NCI-H2107 (cell line): Measurements from ENCODE around the gene CDH23.

ENCODE experiments used
- DNase-seq: peaks from one replicate; lab custom pipeline; 2025; lab: John Stamatoyannopoulos, UW

CDH23 gene

DNA sequence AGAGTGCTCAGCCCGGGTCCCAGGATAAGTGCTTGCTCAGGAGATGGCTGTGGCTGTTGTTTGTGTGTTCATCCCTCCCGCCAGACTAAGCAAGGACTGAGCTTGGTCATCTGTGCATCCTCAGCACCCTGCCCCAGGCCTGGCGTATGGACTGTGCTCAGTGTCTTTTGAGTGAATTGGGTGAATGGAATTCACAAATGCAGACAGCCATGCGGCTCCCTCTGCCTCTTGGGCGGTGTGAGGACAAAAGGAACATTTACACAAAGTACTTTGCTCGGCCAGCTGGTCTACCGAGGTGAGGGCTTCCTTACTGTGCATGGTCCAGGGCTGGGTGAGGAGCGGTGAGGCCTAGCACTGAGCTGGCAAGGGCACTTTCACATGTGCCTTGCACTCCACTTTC is 120.2 kb downstream of the CDH23 start:
- DNase-seq = no peak

DNA sequence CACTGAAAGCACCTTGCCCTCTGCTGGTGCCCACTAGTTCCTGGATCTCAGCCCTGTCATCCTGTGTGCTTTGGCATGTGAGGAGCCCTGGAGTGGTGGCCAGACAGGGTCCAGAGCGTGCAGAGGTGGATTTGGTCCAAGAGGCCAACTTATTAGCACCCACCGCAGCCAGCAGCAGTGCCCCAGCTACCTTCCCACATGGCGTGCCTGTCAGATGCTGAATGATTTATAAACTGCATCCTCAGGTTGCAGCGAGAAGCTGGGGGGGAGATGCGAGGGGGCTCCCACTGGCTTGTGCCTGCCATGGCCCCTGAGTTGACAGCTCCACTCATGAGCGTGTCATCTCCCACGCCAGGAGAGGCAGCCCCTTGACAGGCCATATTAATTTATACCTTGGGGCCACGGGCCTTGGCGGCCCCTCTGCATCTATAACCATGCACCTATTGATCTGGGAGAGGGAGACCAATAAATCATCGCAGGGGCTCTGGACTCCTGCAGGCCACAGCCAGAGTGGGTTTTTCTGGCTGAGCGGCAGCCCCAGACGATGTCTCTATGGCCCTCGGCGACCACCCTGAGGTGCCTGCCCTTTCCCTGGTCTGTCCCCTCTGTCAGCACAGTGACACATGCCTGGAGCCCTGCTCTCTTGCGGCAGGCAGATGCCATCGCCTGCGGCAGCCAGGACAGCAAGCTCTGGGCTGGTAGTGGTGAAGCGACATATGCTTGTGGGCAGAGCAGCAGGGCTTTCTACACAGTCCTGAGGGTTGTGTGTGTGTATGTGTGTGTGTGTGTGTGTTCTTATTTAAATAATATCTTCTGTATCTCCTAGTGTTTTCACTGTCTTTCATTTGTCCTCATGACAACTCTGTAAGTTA is 120.8 kb downstream of the CDH23 start:
- no peak for DNase-seq

DNA sequence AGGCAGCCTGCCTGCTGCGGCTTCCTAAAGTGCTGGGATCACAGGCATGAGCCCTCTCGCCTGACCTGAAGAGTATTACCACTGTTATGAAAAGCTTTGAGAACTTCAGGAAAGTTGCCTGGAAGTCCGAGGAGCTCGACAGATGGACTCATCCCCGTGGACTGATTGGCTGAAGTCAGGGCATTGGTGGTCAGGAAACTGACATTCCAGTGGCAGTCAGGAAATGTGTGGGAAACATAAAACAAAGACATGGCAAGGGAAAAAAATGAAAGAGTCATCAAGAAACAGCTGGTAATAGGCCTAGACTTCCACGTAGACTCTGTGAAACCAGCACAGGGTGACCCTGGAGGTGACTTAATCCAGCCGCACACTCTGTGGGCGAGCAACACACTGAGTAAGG is 123.3 kb downstream of the CDH23 start:
- no peak for DNase-seq

DNA sequence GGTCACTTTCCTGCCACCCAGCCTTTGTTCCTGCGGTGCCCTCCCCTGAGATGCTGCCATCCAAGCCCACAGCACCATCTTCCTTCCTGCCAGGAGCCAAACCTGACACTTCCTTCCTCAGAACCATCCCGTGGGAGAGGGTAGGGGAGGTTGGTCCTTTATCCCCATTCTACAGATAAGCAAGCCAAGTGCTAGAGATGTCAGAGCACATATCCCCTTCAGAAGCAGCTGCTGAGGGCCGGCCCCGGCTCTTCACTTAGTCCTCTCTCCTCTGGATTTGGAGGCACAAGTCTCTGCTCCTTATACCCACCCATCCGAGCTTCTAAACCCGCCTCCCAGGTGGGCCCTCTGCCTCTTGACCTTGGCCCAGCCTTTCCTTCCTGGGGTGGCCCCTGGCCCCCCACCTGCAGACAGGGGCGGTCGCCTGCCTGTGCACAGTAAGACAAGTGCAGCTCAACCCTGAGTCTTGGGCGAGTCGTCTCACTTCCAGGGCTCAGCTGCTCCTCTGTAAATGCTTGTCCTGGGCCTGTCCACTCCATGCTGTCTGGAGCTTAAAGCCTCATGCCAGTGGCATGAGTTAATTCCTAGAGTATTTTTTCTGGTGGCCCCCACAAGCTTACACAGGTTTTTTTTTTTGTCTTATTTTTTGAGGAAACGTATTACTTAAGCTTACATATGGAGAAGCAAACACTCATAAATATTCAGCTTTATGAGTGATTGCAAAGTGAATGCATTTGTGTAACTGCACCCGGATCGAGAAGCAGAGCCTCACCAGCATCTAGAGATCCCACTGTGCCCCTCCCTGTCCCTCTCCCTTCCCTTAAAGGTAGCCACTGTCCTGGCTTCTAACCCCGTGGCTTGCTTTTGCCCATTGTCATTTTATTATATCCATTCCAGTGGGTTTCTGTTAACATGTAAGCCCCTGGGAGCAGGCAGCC is 125.1 kb downstream of the CDH23 start:
- DNase-seq = no peak

DNA sequence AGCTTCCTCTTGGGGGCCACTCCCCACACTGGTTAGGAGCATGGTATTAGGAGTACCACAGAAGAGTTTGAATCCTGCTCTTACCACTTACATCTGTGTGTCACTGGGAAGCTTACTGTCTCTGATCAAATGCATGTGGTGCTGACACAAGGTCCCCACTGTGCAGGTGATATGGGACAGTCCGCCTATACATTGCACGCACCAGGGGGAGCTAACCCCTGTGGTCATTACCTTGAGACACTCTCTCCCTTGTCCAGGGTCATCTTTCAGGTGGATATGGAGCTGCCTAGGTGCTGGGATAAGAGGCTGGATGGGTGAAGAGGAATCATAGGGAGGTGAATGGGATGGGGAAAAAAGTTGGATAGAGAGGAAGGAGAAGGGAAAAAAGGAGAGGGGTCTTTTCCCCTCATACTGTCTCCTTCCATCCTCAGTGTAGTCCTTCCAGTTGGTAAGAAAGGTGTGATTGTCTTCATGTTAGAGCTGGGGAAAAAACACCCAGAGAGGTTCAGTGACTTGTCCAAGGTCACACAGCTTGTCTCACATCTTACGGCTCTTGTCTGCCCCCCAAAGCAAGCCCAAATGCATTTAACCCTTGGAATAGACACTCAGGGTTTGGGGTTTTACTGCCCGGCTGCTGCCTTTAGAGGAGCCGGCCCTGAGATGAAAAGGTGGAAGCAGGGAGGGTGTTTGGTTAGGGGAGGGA is 125.9 kb downstream of the CDH23 start:
- no peak for DNase-seq

DNA sequence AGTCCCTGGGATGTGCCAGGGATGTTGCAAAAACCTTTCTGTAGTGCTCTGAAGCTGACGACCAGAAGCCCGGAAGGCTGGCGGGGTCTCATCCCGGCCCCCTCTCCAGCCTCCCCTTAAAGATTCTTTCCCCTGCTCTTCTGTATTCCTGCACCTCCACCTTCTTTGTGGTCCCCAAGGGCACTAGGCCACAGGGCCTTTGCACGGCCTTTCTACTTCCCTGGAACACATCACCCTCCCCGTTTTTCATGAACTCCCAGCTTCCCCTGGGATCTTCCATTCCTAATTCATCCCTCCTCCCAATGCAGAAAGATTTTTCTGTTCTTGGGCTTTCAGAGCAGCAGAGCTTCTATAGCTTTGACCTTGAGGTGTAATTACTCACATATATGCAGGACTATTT is 127.0 kb downstream of the CDH23 start:
- no peak for DNase-seq

DNA sequence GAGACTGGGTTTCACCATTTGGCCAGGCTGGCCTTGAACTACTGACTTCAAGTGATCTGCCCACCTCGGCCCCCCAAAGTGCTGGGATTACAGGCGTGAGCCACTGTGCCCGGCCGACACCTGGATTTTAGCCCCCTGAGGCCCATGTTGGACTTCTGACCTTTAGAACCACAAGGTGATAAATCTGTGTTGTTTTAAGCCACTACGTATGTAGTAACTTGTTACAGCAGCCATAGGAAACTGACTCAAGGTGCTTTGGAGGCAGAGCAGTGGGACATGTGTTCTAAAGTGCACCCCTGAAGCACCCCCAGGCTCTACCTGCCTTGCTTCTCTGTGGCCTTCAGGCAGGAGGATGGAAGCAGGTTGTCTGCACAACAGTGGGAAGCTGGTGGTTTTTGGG is 128.4 kb downstream of the CDH23 start:
- DNase-seq = no peak

DNA sequence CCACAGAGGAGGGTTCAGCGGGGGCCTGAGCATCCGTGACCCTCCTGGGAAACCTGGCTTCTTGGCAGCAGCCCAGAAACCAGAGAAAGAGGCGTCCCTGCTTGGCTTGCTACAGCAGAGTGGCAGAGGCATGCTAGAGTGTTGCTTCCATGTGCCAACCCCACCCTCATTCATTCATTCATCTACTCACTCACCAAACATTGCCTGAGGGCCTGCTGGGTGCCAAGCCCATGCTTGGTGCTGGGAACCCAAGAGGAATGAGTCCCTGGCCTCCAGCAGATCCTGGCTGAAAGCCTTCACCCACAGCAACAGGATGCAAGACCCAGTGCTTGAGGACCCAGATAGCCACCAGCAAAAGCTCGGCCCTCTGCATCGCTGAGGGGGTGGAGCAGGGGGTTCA is 129.0 kb downstream of the CDH23 start:
- DNase-seq = no peak

DNA sequence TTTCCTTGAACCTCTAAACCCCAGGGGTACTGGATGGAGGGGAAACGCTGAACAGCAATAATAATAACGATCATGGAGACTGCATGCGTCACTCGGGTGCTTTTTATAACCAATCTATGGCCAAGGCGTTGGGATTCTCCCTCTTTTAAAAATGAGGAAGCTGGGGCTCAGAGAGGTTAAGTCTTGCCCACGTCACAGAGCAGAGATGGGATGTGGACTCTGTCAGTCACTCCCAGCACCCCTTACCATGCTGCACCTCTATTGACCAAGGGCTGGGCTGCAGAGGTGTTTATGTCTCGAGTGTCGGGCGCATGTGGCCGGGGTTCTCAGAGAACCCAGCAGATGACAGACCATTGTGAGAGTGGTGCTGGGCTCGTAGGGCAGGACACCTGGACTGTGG is 129.9 kb downstream of the CDH23 start:
- DNase-seq = no peak

DNA sequence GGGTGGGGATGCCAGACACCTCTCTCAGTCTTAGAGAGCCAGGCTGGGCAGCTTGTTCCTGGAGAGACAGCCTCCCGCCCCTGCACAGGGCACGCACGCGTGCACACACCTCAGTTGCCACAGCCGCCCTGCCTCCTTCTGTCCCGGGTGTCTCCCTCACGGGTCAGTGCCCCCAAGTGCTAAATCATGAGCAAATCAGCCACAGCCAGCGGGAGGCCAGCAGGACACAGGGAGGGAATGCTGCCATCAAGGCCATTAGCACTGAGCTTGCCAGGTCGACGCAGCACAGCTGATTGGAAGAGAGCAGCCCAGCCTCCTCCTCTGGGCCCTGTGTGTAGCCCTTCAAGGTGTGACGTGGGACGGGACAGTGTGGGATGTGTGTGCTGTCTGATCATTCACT is 130.4 kb downstream of the CDH23 start:
- no peak for DNase-seq

DNA sequence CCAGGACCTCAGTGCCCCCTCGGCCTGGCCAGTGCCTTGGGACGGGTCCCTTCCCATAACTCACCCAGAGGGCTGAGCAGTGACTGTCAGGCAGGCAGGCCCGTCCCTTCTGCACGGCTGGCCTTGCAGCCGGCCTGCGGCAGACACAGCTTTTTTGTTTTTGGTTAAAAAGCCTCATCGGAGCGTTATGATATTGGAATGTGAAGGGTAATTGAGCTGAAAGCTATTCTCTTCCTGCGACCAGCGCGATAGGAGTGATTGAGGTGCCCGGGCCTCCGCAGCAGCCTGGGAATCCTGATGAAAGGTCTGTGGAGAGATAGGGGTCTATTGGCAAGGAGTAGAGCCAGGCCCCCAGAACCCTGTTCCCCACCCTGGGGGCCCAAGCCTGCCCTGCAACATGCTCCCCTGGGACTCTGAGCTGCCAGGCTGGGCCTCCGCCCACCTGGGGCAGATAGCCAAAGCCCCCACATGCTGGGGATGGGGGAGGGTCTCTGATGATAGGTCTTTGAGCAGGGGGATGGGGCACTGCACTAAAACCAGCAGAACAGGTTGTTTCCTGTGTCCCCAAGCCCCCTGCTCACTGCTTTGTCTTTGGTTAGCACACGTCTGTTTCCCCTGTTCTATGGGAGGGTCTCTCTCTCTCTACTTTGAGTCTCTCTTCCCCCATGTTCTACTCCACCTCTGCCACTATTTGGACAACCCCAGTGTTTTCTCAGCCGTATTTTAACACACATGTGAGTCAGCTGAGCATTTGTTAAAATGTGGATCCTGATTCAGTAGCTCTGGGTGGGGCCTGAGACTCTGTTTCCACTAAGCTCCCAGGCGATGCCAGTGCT is 131.9 kb downstream of the CDH23 start:
- DNase-seq = no peak

DNA sequence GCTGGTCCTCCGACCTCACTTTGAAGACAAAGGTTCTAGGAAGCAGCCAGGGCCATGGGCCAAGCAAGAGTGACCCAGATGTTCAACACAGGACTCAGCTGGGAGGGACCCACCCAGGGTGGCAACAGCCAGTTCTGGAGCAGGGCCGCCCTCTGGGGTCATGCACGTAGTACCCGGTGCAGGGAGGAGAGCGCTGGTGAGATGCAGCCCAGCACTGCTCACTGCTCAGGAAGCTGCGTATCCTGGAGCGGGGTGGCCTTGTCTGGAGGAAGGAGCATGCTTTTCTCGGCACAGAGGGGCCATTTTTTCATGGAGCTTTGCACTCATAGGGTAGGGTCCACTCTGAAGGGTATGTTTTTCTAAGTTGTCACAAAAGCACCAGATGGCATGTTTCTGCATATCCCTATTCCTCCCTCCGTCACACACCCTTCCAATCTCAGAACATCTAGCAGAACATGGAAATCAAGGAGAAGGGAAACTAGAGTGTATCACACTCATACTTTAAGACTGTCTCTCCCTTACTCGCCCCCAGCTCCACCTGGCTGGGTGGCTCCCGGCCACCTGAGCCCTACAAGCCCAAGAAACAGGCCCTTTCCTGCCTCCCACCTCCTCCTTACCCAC is 132.6 kb downstream of the CDH23 start:
- no peak for DNase-seq

DNA sequence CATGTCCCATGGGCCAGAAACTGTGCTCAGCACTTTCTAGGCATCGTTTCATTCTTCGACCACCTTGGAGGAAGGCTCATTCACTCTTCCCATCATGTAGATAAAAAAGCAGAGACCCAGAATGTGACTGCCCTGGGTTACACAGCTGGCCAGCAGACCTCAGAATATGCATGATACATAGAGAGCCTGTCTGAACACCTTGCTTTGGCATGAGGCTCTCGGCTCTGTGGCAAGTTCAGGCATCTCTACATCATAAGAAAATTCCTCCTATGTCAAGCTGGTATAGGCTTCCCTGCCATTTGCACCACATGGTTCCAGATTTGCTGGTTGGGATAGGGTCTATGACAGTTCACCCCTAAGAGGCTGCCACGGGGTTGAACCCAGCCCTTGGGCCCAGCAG is 134.1 kb downstream of the CDH23 start:
- no peak for DNase-seq

DNA sequence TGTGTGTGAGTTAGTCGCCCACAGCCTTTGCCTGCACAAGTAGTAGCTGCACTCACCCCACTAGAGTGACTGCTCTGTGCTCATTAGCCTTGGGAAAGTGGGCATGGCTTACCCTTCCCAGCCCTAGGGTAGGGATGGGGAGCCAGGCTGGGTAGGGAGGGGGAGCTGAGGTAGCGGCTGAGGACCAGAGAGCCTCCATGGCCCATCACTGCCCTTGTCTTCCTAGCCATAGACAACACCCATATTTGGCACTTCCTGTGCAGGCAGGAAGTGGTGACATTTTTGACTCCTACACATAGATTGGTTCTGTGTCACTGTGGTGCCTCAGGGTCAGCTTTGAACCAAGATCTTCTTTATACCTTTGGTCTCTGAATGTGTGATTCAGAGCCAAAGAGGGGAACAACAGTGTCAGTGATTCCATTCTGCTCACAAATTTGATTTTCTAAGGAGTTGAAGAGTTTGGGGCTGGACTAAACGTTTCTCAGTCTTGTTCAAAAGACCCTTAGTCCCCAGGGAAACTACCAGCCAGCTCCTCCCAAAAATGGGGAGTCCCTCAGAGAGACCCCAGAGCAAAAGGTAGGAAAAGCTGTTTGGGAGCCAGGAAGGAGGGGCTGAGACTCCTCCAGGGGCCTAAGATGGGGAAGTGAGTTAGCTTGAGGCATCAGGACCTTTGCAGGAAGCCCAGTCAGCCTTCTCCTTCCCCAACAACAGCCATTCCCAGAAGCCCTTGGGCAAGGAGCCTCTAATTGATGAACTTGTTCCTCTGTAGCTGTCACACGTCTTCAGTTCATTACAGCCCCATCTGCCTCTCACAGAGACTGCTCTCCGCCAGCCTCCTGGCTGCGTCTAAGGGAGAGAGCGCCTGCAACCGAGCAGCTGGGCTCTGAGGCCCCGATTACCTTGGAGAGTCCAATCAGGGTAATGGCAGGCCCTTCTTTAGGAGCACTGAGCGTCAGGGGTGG is 135.0 kb downstream of the CDH23 start:
- no peak for DNase-seq

DNA sequence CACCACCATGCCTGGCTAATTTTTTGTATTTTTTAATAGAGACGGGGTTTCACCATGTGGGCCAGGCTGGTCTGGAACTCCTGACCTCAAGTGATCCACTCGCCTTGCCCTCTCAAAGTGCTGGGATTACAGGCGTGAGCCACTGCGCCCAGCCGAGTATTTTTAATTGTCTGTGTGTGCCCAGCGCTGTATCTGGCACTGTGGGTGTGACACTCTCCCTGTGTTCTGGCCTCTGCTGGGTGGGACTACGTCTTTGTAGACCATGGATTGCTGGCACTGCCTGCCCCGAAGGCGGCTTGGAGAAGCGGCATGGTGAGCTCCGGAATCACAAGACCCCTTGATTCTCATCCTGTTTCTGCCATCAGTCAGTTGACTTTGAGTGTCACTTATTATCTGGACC is 136.2 kb downstream of the CDH23 start:
- DNase-seq = no peak

DNA sequence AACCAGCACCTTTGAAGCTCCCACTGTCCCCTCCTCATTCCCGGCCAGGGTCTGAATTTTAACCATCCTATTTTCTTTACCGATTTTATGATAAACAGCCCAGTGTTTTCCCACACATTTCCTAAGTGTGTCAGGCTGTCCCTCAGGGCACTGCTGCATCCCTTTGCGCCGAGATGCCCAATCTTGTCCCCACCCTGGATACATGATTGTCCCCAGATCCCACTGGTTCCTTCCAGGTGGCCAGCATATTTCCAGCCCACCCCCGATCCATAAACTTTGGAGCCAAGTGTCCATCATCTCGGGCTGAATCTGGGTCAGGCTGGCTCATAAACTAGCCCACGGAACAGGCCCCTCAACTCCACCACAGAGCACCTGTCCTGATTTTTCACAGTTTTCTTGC is 137.2 kb downstream of the CDH23 start:
- DNase-seq = no peak

DNA sequence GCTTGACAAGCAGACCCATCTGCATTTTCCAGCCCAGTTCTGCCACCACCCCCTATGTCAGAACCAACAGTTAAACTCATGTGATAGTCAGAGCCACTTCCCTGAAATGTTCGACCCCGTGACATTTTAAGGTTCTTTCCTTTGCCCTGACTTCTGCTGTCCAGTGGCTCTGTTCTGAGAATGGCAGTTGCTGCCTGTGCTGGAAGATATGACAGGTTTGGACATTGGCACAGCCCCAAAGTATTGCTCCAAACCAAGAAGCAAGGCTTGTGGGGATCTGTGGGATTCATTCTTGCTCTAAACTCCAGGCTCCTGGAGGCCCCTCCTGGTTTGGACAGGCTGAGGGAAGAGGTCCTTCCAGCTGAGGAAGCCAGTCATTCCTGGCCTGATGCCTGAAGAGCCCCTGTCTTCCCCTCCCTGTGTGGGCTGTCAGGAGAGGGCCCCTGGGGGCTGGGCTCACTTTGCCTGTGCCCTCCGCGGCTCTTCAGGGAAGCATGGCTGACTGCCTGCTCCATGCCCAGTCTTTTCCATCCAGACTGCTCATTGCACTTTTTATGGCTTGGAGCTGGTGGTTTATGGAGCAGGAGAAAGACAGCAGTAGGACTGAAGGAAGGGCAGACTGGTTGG is 138.0 kb downstream of the CDH23 start:
- DNase-seq = no peak

DNA sequence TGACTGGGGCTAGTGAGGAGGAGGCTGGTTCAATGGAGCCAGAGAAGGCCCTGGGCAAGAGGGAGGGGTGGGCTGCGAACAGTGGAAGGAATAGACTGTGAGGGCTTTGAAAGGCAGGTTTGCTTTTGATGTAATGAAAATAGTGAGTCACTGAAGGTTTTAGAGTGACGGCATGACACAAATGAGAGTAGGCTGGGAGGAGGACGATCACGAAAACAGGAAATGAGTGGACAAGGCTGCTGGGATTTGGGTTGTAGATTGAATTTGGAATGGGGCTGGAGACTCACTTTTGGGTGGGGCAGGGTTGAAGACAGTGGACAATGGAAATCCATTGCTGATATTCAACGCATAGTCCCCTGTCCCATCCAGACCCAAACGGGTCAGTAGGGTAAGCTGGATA is 139.6 kb downstream of the CDH23 start:
- no peak for DNase-seq

DNA sequence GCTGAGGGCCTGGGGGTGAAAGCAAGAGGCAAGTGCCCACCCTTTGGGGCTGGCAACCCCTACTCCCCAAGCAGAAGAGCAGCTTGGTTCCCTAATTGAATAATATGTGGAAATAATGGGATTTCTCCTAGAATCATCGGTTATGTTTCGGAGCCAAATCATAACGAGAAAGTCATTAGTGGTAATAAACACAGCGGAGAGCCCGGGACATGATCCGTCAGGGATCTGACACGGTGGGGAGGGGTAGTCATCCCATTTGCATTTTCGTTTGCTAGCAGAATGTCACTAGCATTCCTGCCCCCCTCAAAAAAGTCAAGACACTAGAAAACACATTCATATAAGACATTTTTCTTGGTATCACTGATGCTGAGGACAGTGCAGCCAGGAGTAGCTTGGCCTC is 140.4 kb downstream of the CDH23 start:
- DNase-seq = no peak

DNA sequence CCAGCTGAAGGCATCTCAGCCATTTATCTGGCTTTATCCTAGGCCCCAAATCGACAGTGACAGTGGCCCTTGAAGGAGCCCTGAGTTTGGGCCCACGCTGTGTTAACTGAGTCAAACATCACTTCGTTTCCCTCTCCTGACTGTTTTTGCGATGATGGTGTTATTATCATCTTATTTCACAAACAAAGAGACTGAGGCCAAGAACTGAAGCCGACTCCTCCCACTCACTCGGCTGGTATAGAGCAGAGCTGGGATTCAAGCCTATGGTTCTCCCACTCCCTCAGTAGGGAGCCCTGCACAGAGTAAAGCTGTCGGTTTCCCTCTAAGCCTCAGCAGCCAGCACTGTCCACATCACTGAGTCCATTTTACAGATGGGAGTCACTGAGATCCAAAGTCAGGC is 141.0 kb downstream of the CDH23 start:
- no peak for DNase-seq
